Measurements from ENCODE around the gene FAM181A. TPM values are rescaled to one million over a fixed set of nuclear protein-coding genes. Genes with fewer than 3 reads are reported as not detected.

FAM181A gene
- total and polyA plus RNA-seq, 2 of the 4 experiments (the other 2 are of a cell fraction) = not detected

GRCh38 chr14:93978735-93979134 is 51.6 kb downstream of the FAM181A start:
- no peak overlapping the region for H4K91ac ChIP-seq (ENCODE audit: insufficient read depth, low read depth, low read length)
- H2AK9ac ChIP-seq (replicated peaks; ENCODE audit: low read depth, low read length, poor library complexity) = no peak overlapping the region
- no peak overlapping the region for H4K5ac ChIP-seq (ENCODE audit: low read depth, low read length)
- no peak overlapping the region for H2BK20ac ChIP-seq (ENCODE audit: low read depth, low read length)
- no TSS peak for BruUV-seq (replicated peaks)
- H3K9me1 ChIP-seq (ENCODE audit: insufficient read depth, low read length) = peaks cover 23% of the 10 kb centered on the region
- H3K27me3 ChIP-seq (ENCODE audit: control insufficient read depth, insufficient read depth, low read length) = no peaks in the 10 kb centered on the region
- ChIA-PET CTCF (no interaction called here), POLR2A (ENCODE audit: unreplicated experiment) (no interaction called here)
- no peaks in the 10 kb centered on the region for H4K20me1 ChIP-seq (ENCODE audit: insufficient read depth, low read length)
- H2BK120ac ChIP-seq (ENCODE audit: low read depth, low read length) = no peak overlapping the region
- H2BK5ac ChIP-seq (ENCODE audit: low read depth, low read length, poor library complexity, severe bottlenecking) = no peak overlapping the region
- H3K4me3 ChIP-seq (ENCODE audit: insufficient read depth, low read depth, low read length) = no peak overlapping the region
- H3K18ac ChIP-seq (ENCODE audit: low read depth, low read length) = no peak overlapping the region
- H3K36me3 ChIP-seq (ENCODE audit: control insufficient read depth, insufficient read depth, low read length) = no peaks in the 10 kb centered on the region
- ATAC-seq (ENCODE audit: low read depth) (no peak), DNase-seq (no peak)
- no peak overlapping the region for H3K4me2 ChIP-seq (ENCODE audit: low read depth, low read length)
- dilution Hi-C loops (cut with HindIII; ENCODE audit: low sequenced_read_pairs, unreplicated experiment) (no loop called here), intact Hi-C loops (cut with micrococcal nuclease) (no loop called here), in situ Hi-C loops (cut with MboI; ENCODE audit: low sequenced_read_pairs) (no loop called here)
- H3K56ac ChIP-seq (ENCODE audit: extremely low read depth, insufficient read depth, low read length) = no peak overlapping the region
- peaks cover 2% of the 10 kb centered on the region; the same call in 1 of the 2 replicates for H3K9me3 ChIP-seq (ENCODE audit: control insufficient read depth, insufficient read depth, low read length)
- H3K9ac ChIP-seq (ENCODE audit: low read depth, low read length) = no peak overlapping the region
- H3K27ac ChIP-seq (ENCODE audit: insufficient read depth, low read length) = no peak overlapping the region
- peaks cover 22% of the 10 kb centered on the region for H3K4me1 ChIP-seq (ENCODE audit: control insufficient read depth, insufficient read depth, low read length)
- no peak overlapping the region for H3K14ac ChIP-seq (replicated peaks; ENCODE audit: low read depth, low read length)
- H3K23ac ChIP-seq (ENCODE audit: low read depth, low read length) = no peak overlapping the region
- 0 out of 2 replicates have a peak overlapping the region, but pooled peaks have one; percentile 3 for H3K4ac ChIP-seq (ENCODE audit: low read depth, low read length)
- no peak overlapping the region for H2AFZ ChIP-seq (replicated peaks; ENCODE audit: low read length, poor library complexity)
- TF ChIP-seq CHD1 (IDR thresholded peaks at IDR 0.05; ENCODE audit: low read depth, low read length) = no peak
- no peak for TF ChIP-seq MAZ (IDR thresholded peaks at IDR 0.05; ENCODE audit: borderline replicate concordance, low read depth, low read length)
- no peak for TF ChIP-seq MAFK (IDR thresholded peaks at IDR 0.05; ENCODE audit: low read depth, low read length)
- no peak for TF ChIP-seq CEBPB (IDR thresholded peaks at IDR 0.05; ENCODE audit: low read depth, low read length)
- no peak for TF ChIP-seq BHLHE40 (IDR thresholded peaks at IDR 0.05; ENCODE audit: low read depth, low read length)
- TF ChIP-seq ELK1 (IDR thresholded peaks at IDR 0.05; ENCODE audit: borderline replicate concordance, low read depth, low read length) = no peak
- TF ChIP-seq RAD21 (IDR thresholded peaks at IDR 0.05; ENCODE audit: low read length) = no peak
- TF ChIP-seq USF2 (IDR thresholded peaks at IDR 0.05; ENCODE audit: low read depth, low read length) = no peak
- no peak for TF ChIP-seq FOS (IDR thresholded peaks at IDR 0.05; ENCODE audit: low read depth, low read length)
- TF ChIP-seq POLR2A (IDR thresholded peaks at IDR 0.05; ENCODE audit: low read depth, low read length) = no peak
- TF ChIP-seq NFE2L2 (IDR thresholded peaks at IDR 0.05; ENCODE audit: low read depth, low read length) = no peak
- no peak for TF ChIP-seq CTCF (conservative IDR thresholded peaks at IDR 0.05; ENCODE audit: low read depth, low read length)
- TF ChIP-seq RCOR1 (IDR thresholded peaks at IDR 0.05; ENCODE audit: insufficient replicate concordance, low read length) = no peak
- TF ChIP-seq SMC3 (IDR thresholded peaks at IDR 0.05; ENCODE audit: low read depth, low read length) = no peak
- TF ChIP-seq RFX5 (IDR thresholded peaks at IDR 0.05; ENCODE audit: low read depth, low read length) = no peak
- TF ChIP-seq MXI1 (IDR thresholded peaks at IDR 0.05; ENCODE audit: borderline replicate concordance, low read depth, low read length) = no peak
- no peaks in the 10 kb centered on the region for H3K79me1 ChIP-seq (ENCODE audit: low read depth in 1 of 2, low read length in 2 of 2)
- H2BK15ac ChIP-seq (ENCODE audit: low read depth, low read length) = no peak overlapping the region
- no peak overlapping the region for H2AK5ac ChIP-seq (ENCODE audit: low read depth, low read length)
- no peak overlapping the region; a peak in 1 of 4 replicates for H4K8ac ChIP-seq (ENCODE audit: low read depth in 2 of 2, low read length in 2 of 2)
- 100% methylated on average over 1 of the region's 4 CpGs; no CpG with 5 or more reads in 1 of the 2 experiments for WGBS, 2 experiments (ENCODE audit: extremely low coverage in 2 of 2, insufficient read length in 1 of 2)
